ENCODE data around the gene PRPF8.

Gene PRPF8

GRCh38 chr17:1644493-1645206 is 40.0 kb downstream of the PRPF8 start:
- DNase-seq (ENCODE audit: low read depth), result peak; percentile 34

GRCh38 chr17:1643999-1644492 is 40.6 kb downstream of the PRPF8 start:
- DNase-seq (ENCODE audit: low read depth), result no peak

GRCh38 chr17:1643293-1643998 is 41.2 kb downstream of the PRPF8 start:
- peak; percentile 50 for DNase-seq (ENCODE audit: low read depth)

GRCh38 chr17:1641065-1641403 is 43.6 kb downstream of the PRPF8 start:
- DNase-seq (ENCODE audit: low read depth), result no peak

GRCh38 chr17:1640329-1641064 is 44.2 kb downstream of the PRPF8 start:
- no peak for DNase-seq (ENCODE audit: low read depth)

- DNase-seq (ENCODE audit: low read depth), result no peak
Measured at GRCh38 chr17:1639549-1640180, 45.0 kb downstream of the PRPF8 start.

GRCh38 chr17:1638624-1639300 is 45.9 kb downstream of the PRPF8 start:
- DNase-seq (ENCODE audit: low read depth), result no peak

GRCh38 chr17:1638171-1638590 is 46.5 kb downstream of the PRPF8 start:
- no peak for DNase-seq (ENCODE audit: low read depth)

- DNase-seq (ENCODE audit: low read depth), result no peak
Measured at GRCh38 chr17:1636732-1637285, 47.9 kb downstream of the PRPF8 start.

- no peak for DNase-seq (ENCODE audit: low read depth)
Measured at GRCh38 chr17:1635675-1636465, 48.8 kb downstream of the PRPF8 start.

GRCh38 chr17:1634841-1635650 is 49.6 kb downstream of the PRPF8 start:
- DNase-seq (ENCODE audit: low read depth), result no peak

- DNase-seq (ENCODE audit: low read depth), result no peak
Measured at GRCh38 chr17:1630662-1631061, 54.0 kb downstream of the PRPF8 start.

GRCh38 chr17:1629504-1630310 is 55.0 kb downstream of the PRPF8 start:
- peak; percentile 68 for DNase-seq (ENCODE audit: low read depth)

GRCh38 chr17:1628856-1629503 is 55.7 kb downstream of the PRPF8 start:
- peak; percentile 80 for DNase-seq (ENCODE audit: low read depth)

GRCh38 chr17:1627982-1628855 is 56.4 kb downstream of the PRPF8 start, which contains the start of gene SLC43A2:
TSS of gene SLC43A2 (minus strand) at chr17:1628834. CDS start at chr17:1627874, 960 bp downstream.
- DNase-seq (ENCODE audit: low read depth), result peak; percentile 67

GRCh38 chr17:1627182-1627981 is 57.3 kb downstream of the PRPF8 start:
- DNase-seq (ENCODE audit: low read depth), result no peak
